MM.1S (cell line): ENCODE results near the gene ORMDL3.

Experiments
- EZH2 ChIP-seq: fragments of 300-600 bp; sonication (generic); optimal IDR thresholded peaks from 2 replicates; pipeline ENCODE3; 2017; ENCODE audit warnings: low read depth, mild to moderate bottlenecking, antibody characterized with exemption, low read length, mixed read lengths
- TF ChIP-seq, protein P1 (sequence below): fragments of 300-600 bp; sonication (generic); IDR thresholded peaks from 2 replicates; pipeline ENCODE4 v1.5.1; 2016; ENCODE audit warnings: antibody characterized with exemption, low read length, mixed read lengths

DNA sequence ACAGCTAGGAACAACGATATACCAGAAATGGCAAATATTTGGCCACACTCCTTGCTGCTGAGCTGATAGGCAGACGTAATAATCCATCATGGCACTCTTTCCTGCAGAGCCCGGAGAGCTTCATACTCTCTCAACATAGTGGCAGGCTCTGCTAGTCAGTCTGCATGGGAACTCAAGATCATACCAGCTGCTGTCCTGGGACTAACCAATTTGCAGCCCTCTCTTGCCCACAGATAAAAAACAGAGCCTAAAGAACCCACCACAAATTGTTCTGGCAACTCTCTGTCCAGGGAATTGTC, 22.5 kb downstream of the ORMDL3 start:
- no peak for TF ChIP-seq EZH2
- TF ChIP-seq, protein P1, sequence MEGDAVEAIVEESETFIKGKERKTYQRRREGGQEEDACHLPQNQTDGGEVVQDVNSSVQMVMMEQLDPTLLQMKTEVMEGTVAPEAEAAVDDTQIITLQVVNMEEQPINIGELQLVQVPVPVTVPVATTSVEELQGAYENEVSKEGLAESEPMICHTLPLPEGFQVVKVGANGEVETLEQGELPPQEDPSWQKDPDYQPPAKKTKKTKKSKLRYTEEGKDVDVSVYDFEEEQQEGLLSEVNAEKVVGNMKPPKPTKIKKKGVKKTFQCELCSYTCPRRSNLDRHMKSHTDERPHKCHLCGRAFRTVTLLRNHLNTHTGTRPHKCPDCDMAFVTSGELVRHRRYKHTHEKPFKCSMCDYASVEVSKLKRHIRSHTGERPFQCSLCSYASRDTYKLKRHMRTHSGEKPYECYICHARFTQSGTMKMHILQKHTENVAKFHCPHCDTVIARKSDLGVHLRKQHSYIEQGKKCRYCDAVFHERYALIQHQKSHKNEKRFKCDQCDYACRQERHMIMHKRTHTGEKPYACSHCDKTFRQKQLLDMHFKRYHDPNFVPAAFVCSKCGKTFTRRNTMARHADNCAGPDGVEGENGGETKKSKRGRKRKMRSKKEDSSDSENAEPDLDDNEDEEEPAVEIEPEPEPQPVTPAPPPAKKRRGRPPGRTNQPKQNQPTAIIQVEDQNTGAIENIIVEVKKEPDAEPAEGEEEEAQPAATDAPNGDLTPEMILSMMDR: no peak
